D721Med (cell line): Measurements from ENCODE around the gene SLCO1C1.
A peak's percentile ranks its signal among the peaks of the same experiment; 100 is the strongest.
"Not testable (repeated sequence)": the region's sequence is repeated elsewhere in the genome, so short reads cannot be mapped to it uniquely, and the experiment has no call there.

ENCODE experiments used
- DNase-seq: peaks from one replicate; pipeline ENCODE4 v3.0.0; 2011; ENCODE audit warnings: low spot score; ENCODE audit not compliant: insufficient read length
- FAIRE-seq: peaks from 2 replicates; lab custom pipeline; 2011; peaks lifted over from hg19 to GRCh38; lab: Jason Lieb, UNC
- TF ChIP-seq, protein P1 (sequence below): IDR thresholded peaks from 2 replicates; pipeline ENCODE4 v1.5.1; 2012; ENCODE audit warnings: mild to moderate bottlenecking, control low read depth; ENCODE audit not compliant: insufficient read depth; ENCODE audit errors: missing control alignments

The SLCO1C1 gene

DNA sequence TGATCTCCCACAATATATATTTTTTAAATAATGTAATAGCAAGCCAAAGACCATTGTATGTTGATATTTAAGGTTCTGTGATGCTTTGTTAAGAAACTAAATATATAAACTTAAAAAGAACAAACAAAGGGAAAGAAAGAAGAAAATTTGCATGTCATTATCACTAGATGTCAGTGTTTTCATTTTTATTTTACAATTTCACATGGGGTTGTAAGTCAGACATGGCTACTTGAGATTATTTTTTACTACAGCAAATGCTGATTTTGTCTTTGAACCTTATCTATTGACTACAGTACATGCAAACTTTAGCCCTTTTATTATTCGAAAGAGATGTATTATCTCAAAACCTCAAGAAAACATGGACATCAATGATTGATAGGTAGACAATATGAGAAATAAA is 36.1 kb downstream of the SLCO1C1 start:
- TF ChIP-seq, protein P1, sequence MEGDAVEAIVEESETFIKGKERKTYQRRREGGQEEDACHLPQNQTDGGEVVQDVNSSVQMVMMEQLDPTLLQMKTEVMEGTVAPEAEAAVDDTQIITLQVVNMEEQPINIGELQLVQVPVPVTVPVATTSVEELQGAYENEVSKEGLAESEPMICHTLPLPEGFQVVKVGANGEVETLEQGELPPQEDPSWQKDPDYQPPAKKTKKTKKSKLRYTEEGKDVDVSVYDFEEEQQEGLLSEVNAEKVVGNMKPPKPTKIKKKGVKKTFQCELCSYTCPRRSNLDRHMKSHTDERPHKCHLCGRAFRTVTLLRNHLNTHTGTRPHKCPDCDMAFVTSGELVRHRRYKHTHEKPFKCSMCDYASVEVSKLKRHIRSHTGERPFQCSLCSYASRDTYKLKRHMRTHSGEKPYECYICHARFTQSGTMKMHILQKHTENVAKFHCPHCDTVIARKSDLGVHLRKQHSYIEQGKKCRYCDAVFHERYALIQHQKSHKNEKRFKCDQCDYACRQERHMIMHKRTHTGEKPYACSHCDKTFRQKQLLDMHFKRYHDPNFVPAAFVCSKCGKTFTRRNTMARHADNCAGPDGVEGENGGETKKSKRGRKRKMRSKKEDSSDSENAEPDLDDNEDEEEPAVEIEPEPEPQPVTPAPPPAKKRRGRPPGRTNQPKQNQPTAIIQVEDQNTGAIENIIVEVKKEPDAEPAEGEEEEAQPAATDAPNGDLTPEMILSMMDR, result peak; percentile 21
- FAIRE-seq (no peak), DNase-seq (no peak)

DNA sequence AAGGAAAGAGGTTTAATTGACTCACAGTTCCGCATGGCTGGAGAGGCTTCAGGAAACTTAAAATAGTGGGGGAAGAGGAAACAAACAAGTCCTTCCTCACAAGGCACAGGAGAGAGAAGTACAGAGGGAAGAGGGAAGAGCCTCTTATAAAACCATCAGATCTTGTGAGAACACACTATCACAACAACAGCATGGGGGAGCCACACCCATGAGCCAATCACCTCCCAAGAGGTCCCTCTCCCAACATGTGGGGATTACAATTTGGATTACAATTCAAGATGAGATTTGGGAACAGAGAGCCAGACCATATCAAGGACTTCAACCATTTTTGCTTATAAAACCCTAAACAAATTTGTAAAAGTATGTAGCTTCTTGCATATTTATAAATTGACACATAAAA is 45.8 kb downstream of the SLCO1C1 start:
- no peak for FAIRE-seq
- TF ChIP-seq, protein P1, result no peak

DNA sequence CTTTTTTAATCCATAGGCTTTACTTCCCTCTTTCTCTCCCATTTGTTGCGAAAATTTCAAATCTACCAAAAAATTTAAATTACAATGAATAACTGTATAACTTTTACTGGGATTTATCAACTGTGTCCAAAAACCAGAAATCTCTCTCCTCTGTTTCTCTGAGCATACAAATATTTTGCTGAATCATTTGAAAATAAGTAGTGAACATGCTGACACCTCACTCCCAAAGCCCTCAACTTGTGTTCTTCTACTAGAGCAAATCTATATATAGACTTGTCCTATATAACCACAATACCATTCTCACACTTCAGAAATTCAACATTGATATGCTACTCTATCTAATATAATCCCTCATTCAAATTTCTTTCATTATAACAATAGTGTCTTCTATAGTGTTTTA is 53.1 kb downstream of the SLCO1C1 start:
- no peak for DNase-seq

More for the DNA sequence above, 45.8 kb downstream of the SLCO1C1 start:
- DNase-seq, result no peak

DNA sequence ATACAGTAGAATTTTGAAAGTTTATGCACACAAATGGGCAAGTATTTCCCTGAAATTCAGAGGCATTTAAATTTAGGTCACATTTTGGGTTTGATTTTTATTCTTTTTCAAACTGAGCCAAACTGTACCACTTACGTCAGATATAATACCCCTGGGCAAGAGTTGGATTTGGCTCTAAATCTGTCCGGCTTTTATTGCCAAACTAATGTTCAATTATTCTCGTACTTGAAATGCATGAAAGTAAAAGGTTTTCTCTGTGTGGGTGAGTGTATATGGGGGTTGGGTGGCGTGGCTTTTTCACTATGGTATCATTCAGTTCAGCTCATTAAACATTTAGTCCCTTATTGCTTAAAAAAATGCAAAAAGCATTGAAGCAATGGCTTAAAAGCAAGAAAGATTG is 55.9 kb downstream of the SLCO1C1 start:
- TF ChIP-seq, protein P1, result no peak
- FAIRE-seq (no peak), DNase-seq (no peak)

More for the DNA sequence above, 53.1 kb downstream of the SLCO1C1 start:
- TF ChIP-seq, protein P1, result no peak
- FAIRE-seq, result no peak

DNA sequence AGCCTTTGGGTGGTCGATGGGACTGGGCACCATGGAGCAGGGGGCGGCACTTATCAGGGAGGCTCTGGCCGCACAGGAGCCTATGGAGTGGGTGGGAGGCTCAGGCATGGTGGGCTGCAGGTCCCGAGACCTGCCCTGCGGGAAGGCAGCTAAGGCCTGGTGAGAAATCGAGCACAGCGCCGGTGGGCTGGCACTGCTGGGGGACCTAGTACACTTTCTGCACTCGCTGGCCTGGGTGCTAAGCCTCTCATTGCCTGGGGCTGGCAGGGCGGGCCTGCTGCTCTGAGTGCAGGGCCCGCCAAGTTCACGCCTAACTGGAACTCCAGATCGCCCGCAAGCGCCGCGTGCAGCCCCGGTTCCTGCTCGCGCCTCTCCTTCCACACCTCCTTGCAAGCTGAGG is 82.3 kb downstream of the SLCO1C1 start:
- FAIRE-seq (no peak), DNase-seq (no peak)
- TF ChIP-seq, protein P1, result no peak

DNA sequence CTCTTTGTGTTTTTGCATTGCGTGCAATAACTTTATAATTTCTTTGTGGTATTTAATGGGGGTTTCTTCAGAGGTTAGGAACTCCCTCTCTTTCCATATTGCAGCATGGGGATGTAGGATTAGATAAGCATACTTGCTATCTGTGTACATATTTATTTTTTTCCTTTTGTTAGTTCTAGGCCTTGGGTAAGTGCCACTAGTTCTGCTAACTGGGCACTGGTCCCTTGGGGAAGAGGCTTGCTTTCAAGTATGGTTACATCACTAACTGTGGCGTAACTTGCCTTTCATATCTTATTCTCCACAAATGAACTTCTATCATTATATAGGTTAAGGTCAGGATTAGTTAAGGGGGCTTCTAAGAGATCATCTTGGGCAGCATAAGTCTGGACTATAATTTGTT is 83.8 kb downstream of the SLCO1C1 start:
- FAIRE-seq, result no peak
- no peak for DNase-seq
- TF ChIP-seq, protein P1, result no peak

DNA sequence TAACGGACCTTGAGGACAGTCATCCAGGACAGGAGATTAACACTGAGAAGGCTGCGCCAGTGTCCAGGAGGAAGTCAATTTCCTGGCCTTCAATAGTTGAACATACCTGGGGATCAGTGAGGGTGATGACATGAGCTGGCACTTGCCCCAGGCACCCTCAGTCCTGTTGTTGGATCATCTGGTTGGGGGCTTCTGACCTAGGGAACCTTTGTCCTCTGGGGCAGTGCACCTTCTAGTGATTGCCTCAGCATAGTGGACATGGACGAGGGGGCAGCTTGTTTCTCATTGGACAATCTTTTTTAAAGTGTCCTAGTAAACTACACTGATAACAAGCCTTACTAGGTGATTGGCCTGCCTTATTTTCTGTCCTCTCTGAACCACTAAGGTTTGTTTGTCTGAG is 84.8 kb downstream of the SLCO1C1 start:
- DNase-seq, FAIRE-seq: not testable (repeated sequence)

DNA sequence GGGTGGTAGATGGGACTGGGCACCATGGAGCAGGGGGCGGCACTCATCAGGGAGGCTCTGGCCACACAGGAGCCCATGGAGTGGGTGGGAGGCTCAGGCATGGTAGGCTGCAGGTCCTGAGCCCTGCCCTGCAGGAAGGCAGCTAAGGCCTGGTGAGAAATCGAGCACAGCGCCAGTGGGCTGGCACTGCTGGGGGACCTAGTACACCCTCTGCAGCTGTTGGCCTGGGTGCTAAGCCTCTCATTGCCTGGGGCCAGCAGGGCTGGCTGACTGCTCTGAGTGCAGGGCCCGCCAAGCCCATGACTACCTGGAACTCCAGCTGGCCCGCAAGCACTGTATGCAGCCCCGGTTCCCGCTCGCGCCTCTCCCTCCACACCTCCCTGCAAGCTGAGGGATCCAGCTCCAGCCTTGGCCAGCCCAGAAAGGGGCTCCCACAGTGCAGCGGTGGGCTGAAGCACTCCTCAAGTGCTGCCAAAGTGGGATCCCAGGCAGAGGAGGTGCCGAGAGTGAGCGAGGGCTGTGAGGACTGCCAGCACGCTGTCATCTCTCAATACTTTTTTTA is 88.7 kb downstream of the SLCO1C1 start:
- not testable (repeated sequence) for FAIRE-seq, DNase-seq
